ENCODE data around the gene CUL1.

Gene CUL1

GRCh38 chr7:148718431-148718830, 19.7 kb downstream of the CUL1 start:
- no peak for DNase-seq (ENCODE audit: low read depth, low spot score)

GRCh38 chr7:148719753-148720152, 21.1 kb downstream of the CUL1 start:
- DNase-seq (ENCODE audit: low read depth, low spot score), result no peak

- DNase-seq (ENCODE audit: low read depth, low spot score), result no peak
These were observed 21.8 kb downstream of the CUL1 start for GRCh38 chr7:148720472-148720871.

- no peak for DNase-seq (ENCODE audit: low read depth, low spot score)
These were observed 22.7 kb downstream of the CUL1 start for GRCh38 chr7:148721390-148721789.

- DNase-seq (ENCODE audit: low read depth, low spot score), result no peak
These were observed 23.9 kb downstream of the CUL1 start for GRCh38 chr7:148722340-148723165.

GRCh38 chr7:148723166-148723559, 24.5 kb downstream of the CUL1 start:
- no peak for DNase-seq (ENCODE audit: low read depth, low spot score)

GRCh38 chr7:148723846-148724245, 25.1 kb downstream of the CUL1 start:
- no peak for DNase-seq (ENCODE audit: low read depth, low spot score)

GRCh38 chr7:148726385-148726784, 27.7 kb downstream of the CUL1 start:
- DNase-seq (ENCODE audit: low read depth, low spot score), result no peak

- no peak for DNase-seq (ENCODE audit: low read depth, low spot score)
These were observed 29.0 kb downstream of the CUL1 start for GRCh38 chr7:148727501-148728278.

- no peak for DNase-seq (ENCODE audit: low read depth, low spot score)
These were observed 31.5 kb downstream of the CUL1 start for GRCh38 chr7:148729984-148730733.

- no peak for DNase-seq (ENCODE audit: low read depth, low spot score)
These were observed 34.2 kb downstream of the CUL1 start for GRCh38 chr7:148732862-148733261.

- DNase-seq (ENCODE audit: low read depth, low spot score), result no peak
These were observed 34.8 kb downstream of the CUL1 start for GRCh38 chr7:148733496-148733895.

GRCh38 chr7:148735141-148735540, 36.4 kb downstream of the CUL1 start:
- DNase-seq (ENCODE audit: low read depth, low spot score), result no peak

- no peak for DNase-seq (ENCODE audit: low read depth, low spot score)
These were observed 37.3 kb downstream of the CUL1 start for GRCh38 chr7:148735967-148736366.

- DNase-seq (ENCODE audit: low read depth, low spot score), result no peak
These were observed 40.2 kb downstream of the CUL1 start for GRCh38 chr7:148738737-148739535.

GRCh38 chr7:148746135-148746534, 47.4 kb downstream of the CUL1 start:
- DNase-seq (ENCODE audit: low read depth, low spot score), result no peak

- no peak for DNase-seq (ENCODE audit: low read depth, low spot score)
These were observed 48.6 kb downstream of the CUL1 start for GRCh38 chr7:148747274-148747673.

- no peak for DNase-seq (ENCODE audit: low read depth, low spot score)
These were observed 52.0 kb downstream of the CUL1 start for GRCh38 chr7:148750442-148751355.

- DNase-seq (ENCODE audit: low read depth, low spot score), result no peak
These were observed 54.5 kb downstream of the CUL1 start for GRCh38 chr7:148753224-148753623.

- DNase-seq (ENCODE audit: low read depth, low spot score), result no peak
These were observed 56.2 kb downstream of the CUL1 start for GRCh38 chr7:148754912-148755311.
